Hepatocyte (in vitro differentiated cells): ENCODE measurements around the gene PCGF2.

ENCODE experiments used
- EZH2 ChIP-seq: fragments of 200-600 bp; sonication (generic); IDR thresholded peaks from 2 replicates; pipeline ENCODE4 v1.6.1; 2016; ENCODE audit warnings: antibody characterized with exemption, mild to moderate bottlenecking, borderline replicate concordance
- TF ChIP-seq, protein P1 (sequence below): fragments of 200-600 bp; sonication (generic); IDR thresholded peaks from 2 replicates; pipeline ENCODE4 v1.5.1; 2016; ENCODE audit warnings: antibody characterized with exemption, mild to moderate bottlenecking; ENCODE audit not compliant: poor library complexity

DNA sequence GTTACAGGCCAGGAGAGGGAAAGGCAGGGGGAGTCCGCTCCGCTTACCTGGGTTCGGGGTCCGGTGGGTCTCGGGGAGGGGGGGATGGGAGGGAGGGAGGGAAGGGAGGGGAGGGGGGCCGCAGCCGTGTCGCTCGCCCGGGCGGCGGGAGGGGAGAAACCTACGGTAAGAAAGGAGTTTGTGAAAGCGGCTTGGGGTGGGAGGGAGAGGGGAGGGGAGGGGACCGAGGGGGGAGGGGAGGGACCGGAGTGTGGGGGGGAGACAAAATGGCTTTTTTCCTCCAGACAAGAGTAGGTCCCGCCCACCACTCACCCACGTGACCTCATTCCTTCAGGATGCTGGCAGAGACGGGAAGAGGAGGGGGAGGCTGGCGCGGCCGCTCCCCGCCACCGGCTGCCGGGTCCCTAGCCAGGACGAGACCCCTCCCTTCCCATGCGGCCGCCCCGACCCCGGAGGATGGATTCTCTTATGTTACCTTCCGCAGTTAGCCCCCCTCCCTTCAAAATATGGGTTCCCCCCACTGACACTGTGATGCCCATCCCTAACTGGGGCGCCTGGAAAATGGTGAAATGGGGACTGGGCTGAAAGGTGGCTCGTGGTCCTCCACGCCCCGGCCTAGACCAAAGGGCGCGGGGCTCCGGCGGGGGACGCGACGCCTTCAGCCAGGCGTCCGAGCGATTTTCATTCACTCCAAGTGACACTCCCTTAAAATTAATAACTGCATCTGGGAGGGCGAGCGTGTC, at the start of gene PCGF2:
- TF ChIP-seq, protein P1, sequence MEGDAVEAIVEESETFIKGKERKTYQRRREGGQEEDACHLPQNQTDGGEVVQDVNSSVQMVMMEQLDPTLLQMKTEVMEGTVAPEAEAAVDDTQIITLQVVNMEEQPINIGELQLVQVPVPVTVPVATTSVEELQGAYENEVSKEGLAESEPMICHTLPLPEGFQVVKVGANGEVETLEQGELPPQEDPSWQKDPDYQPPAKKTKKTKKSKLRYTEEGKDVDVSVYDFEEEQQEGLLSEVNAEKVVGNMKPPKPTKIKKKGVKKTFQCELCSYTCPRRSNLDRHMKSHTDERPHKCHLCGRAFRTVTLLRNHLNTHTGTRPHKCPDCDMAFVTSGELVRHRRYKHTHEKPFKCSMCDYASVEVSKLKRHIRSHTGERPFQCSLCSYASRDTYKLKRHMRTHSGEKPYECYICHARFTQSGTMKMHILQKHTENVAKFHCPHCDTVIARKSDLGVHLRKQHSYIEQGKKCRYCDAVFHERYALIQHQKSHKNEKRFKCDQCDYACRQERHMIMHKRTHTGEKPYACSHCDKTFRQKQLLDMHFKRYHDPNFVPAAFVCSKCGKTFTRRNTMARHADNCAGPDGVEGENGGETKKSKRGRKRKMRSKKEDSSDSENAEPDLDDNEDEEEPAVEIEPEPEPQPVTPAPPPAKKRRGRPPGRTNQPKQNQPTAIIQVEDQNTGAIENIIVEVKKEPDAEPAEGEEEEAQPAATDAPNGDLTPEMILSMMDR = no peak
- no peak for TF ChIP-seq EZH2
